Activated CD4-positive, alpha-beta T cell treated with anti-CD3 and anti-CD28 coated beads, Interleukin-2, amount 50 U/mL, for 48 hours (primary cell): ENCODE results near the gene SH3GLB2.
"Not testable (repeated sequence)": the region's sequence is repeated elsewhere in the genome, so short reads cannot be mapped to it uniquely, and the experiment has no call there.

ENCODE experiments used
- DNase-seq, 2 experiments: peaks; one replicate each; pipeline ENCODE4 v3.0.0-alpha.2; 2020

SH3GLB2 gene

GRCh38 chr9:129014124-129014523, 14.0 kb downstream of the SH3GLB2 start:
- no peak for DNase-seq

GRCh38 chr9:129013674-129014073, 14.5 kb downstream of the SH3GLB2 start:
- no peak for DNase-seq

- DNase-seq = no peak
These were observed 15.2 kb downstream of the SH3GLB2 start for GRCh38 chr9:129012893-129013448.

GRCh38 chr9:129012343-129012742, 15.8 kb downstream of the SH3GLB2 start:
- DNase-seq = no peak

- no peak for DNase-seq
These were observed 16.4 kb downstream of the SH3GLB2 start for GRCh38 chr9:129011761-129012181.

GRCh38 chr9:129011170-129011569, 17.0 kb downstream of the SH3GLB2 start:
- DNase-seq = no peak

- DNase-seq = no peak
These were observed 17.7 kb downstream of the SH3GLB2 start for GRCh38 chr9:129010267-129010975.

- DNase-seq = no peak
These were observed 18.5 kb downstream of the SH3GLB2 start for GRCh38 chr9:129009584-129010141.

- no peak for DNase-seq
These were observed 19.0 kb downstream of the SH3GLB2 start for GRCh38 chr9:129008986-129009583.

GRCh38 chr9:129008469-129008965, 19.6 kb downstream of the SH3GLB2 start:
- no peak for DNase-seq

GRCh38 chr9:129007766-129008468, 20.2 kb downstream of the SH3GLB2 start:
- no peak for DNase-seq

- DNase-seq = no peak
These were observed 20.9 kb downstream of the SH3GLB2 start for GRCh38 chr9:129007035-129007765.

GRCh38 chr9:129006328-129007034, 21.6 kb downstream of the SH3GLB2 start:
- DNase-seq = peak; percentile 48 to 63

GRCh38 chr9:129005336-129005997, 22.7 kb downstream of the SH3GLB2 start:
- no peak for DNase-seq

GRCh38 chr9:129004173-129004572, 24.0 kb downstream of the SH3GLB2 start:
- not testable (repeated sequence) for DNase-seq

- DNase-seq = no peak
These were observed 25.1 kb downstream of the SH3GLB2 start for GRCh38 chr9:129002992-129003391.

- no peak for DNase-seq
These were observed 26.4 kb downstream of the SH3GLB2 start for GRCh38 chr9:129001504-129002325.

- no peak for DNase-seq
These were observed 28.4 kb downstream of the SH3GLB2 start for GRCh38 chr9:128999581-129000206.

- no peak for DNase-seq
These were observed 29.7 kb downstream of the SH3GLB2 start for GRCh38 chr9:128998462-128998861.

GRCh38 chr9:128995791-128996190, 32.3 kb downstream of the SH3GLB2 start:
- no peak for DNase-seq
